ENCODE measurements around the gene GEMIN8. TPM values are rescaled to one million over a fixed set of nuclear protein-coding genes. Genes with fewer than 3 reads are reported as not detected.

Gene GEMIN8
- total RNA-seq, 1 experiment from 2014 or later, result 14.8 TPM

GRCh38 chrX:14027511-14028019, 2.1 kb downstream of the GEMIN8 start:
- no peaks in the 10 kb centered on the region for H3K27me3 Mint-ChIP-seq (ENCODE audit: low read depth)
- Histone ChIP-seq H4K20me1 (ENCODE audit: control insufficient read depth, insufficient read depth, insufficient read length) (no peaks in the 10 kb centered on the region), H3K27ac (ENCODE audit: insufficient read length, low read depth, low read length) (no peak overlapping the region), H4K5ac (ENCODE audit: insufficient read length, low read depth, low read length) (no peak overlapping the region), H2BK120ac (ENCODE audit: low read depth, low read length, poor library complexity, severe bottlenecking) (no peak overlapping the region), H3K23ac (ENCODE audit: insufficient read length, low read depth, low read length) (no peak overlapping the region), H3K9ac (ENCODE audit: extremely low read depth, insufficient read length, low read length) (no peak overlapping the region), H4K91ac (ENCODE audit: insufficient read length, low read depth, low read length) (no peak overlapping the region), H3K18ac (ENCODE audit: insufficient read length, low read depth, low read length) (no peak overlapping the region), H2AK5ac (ENCODE audit: insufficient read length, low read length) (no peak overlapping the region), H3K4me1 (ENCODE audit: insufficient read depth, low read length) (peaks cover 8% of the 10 kb centered on the region; the same call in 1 of the 2 replicates), H3K4ac (ENCODE audit: low read depth, low read length) (no peak overlapping the region), H3K79me1 (ENCODE audit: insufficient read depth, low read depth, low read length, poor library complexity, severe bottlenecking) (no peaks in the 10 kb centered on the region), H2BK12ac (ENCODE audit: insufficient read length, low read depth, low read length) (no peak overlapping the region), H3K56ac (ENCODE audit: insufficient read length, low read depth, low read length) (no peak overlapping the region), H4K8ac (replicated peaks; ENCODE audit: insufficient read length, low read depth, low read length) (no peak overlapping the region), H3K27me3 (ENCODE audit: insufficient read depth, low read length) (no peaks in the 10 kb centered on the region), H3K14ac (ENCODE audit: insufficient read depth, low read length) (no peak overlapping the region), H3K79me2 (ENCODE audit: insufficient read depth, low read length) (no peaks in the 10 kb centered on the region), H3K23me2 (ENCODE audit: insufficient read length, low read depth, low read length, poor library complexity, severe bottlenecking) (no peaks in the 10 kb centered on the region), H3T11ph (ENCODE audit: low read length) (no peak overlapping the region), H2BK15ac (ENCODE audit: low read depth, low read length) (no peak overlapping the region), H3K4me2 (ENCODE audit: insufficient read depth, insufficient read length, low read length) (no peak overlapping the region), H2BK5ac (ENCODE audit: insufficient read length, low read length) (no peak overlapping the region), H3K9me3 (ENCODE audit: control insufficient read depth, low read depth, low read length) (no peaks in the 10 kb centered on the region), H2BK20ac (ENCODE audit: low read depth, low read length, poor library complexity, severe bottlenecking) (no peak overlapping the region), H2AFZ (ENCODE audit: low read length) (no peak overlapping the region)
- no peak overlapping the region for H3K4me3 Mint-ChIP-seq
- peaks cover 30 to 34% of the 10 kb centered on the region in 2 experiments for H3K4me1 Mint-ChIP-seq
- TF ChIP-seq CTCF (conservative IDR thresholded peaks at IDR 0.05), result no peak
- H3K27ac Mint-ChIP-seq, result no peak overlapping the region
- DNase-seq, result no peak
- H3K9me3 Mint-ChIP-seq, result peaks cover 24 to 26% of the 10 kb centered on the region in 2 experiments
- peaks cover 0 to 4% (median 4%) of the 10 kb centered on the region in 3 experiments; a peak in 3 of 7 replicates for H3K36me3 Mint-ChIP-seq (ENCODE audit: insufficient read depth in 1 of 3, low read depth in 3 of 3)

Data from H9 (cell line).